ENCODE data around the gene LILRA5. TPM values are rescaled to one million over a fixed set of nuclear protein-coding genes. Genes with fewer than 3 reads are reported as not detected.
"Not testable (repeated sequence)": the region's sequence is repeated elsewhere in the genome, so short reads cannot be mapped to it uniquely, and the experiment has no call there.

The LILRA5 gene
- total RNA-seq, 1 donor from 2014 or later, result not detected

- H3K4me3 ChIP-seq (ENCODE audit: low read depth, low read length), result no peak overlapping the region
- DNase-seq (ENCODE audit: low read depth), result no peak
- no peak for TF ChIP-seq CTCF (conservative IDR thresholded peaks at IDR 0.05; ENCODE audit: low read depth, low read length)
These were observed 13.5 kb downstream of the LILRA5 start for GRCh38 chr19:54299515-54299914.

GRCh38 chr19:54299126-54299498 lies 13.9 kb downstream of the LILRA5 start:
- no peak overlapping the region for H3K4me3 ChIP-seq (ENCODE audit: low read depth, low read length)
- no peak for TF ChIP-seq CTCF (conservative IDR thresholded peaks at IDR 0.05; ENCODE audit: low read depth, low read length)

GRCh38 chr19:54298357-54299125 lies 14.4 kb downstream of the LILRA5 start:
- no peak for DNase-seq (ENCODE audit: low read depth)
- H3K4me3 ChIP-seq (ENCODE audit: low read depth, low read length), result no peak overlapping the region
- TF ChIP-seq CTCF (conservative IDR thresholded peaks at IDR 0.05; ENCODE audit: low read depth, low read length), result no peak

More at GRCh38 chr19:54299126-54299498, 13.9 kb downstream of the LILRA5 start:
- no peak for DNase-seq (ENCODE audit: low read depth)

- no peak overlapping the region for H3K4me3 ChIP-seq (ENCODE audit: low read depth, low read length)
- TF ChIP-seq CTCF (conservative IDR thresholded peaks at IDR 0.05; ENCODE audit: low read depth, low read length), result no peak
- DNase-seq (ENCODE audit: low read depth), result no peak
These were observed 15.1 kb downstream of the LILRA5 start for GRCh38 chr19:54297759-54298305.

- H3K4me3 ChIP-seq (ENCODE audit: low read depth, low read length), result no peak overlapping the region
- DNase-seq (ENCODE audit: low read depth), result no peak
- TF ChIP-seq CTCF (conservative IDR thresholded peaks at IDR 0.05; ENCODE audit: low read depth, low read length), result no peak
These were observed 18.4 kb downstream of the LILRA5 start for GRCh38 chr19:54294539-54294938.

DNA sequence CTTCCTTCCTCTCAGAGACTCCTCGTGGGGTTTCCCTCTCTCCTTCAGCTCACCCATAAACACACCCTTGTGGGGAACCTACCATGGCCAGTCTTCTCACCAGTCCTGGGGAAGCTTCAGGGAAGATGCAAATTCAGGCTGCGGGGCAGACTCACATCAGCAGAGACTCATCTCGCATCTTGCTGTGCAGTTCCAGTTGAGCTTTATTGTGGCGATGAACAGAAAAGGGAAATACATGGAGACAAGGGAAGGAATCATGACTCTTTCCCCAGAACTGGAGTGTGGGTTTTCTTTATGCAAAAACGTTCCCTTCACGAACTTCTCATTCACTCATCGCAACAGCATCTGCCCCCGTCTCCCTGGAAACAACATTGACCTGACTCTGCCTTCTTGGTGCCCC lies 23.8 kb downstream of the LILRA5 start:
- DNase-seq (ENCODE audit: low read depth); H3K4me3 ChIP-seq (ENCODE audit: low read depth, low read length): not testable (repeated sequence)

DNA sequence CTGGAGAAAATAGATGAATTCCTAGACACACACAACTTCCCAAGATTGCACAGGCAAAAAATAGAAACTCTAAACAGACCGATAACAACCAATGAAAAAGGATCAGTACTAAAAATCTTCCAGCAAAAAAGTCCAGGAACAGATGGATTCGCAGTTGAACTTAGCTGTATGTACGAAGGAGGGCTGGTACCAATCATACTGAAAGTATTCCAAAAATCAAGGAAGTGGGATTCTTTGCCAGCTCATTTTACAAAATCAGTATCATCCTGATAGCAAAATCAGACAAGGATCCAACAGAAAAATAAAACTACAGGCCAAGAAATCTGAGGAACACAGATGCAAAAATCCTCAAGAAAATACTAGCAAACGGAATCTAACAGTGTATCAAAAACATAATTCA lies 25.5 kb downstream of the LILRA5 start:
- no peak overlapping the region for H3K4me3 ChIP-seq (ENCODE audit: low read depth, low read length)
- no peak for TF ChIP-seq CTCF (conservative IDR thresholded peaks at IDR 0.05; ENCODE audit: low read depth, low read length)
- DNase-seq (ENCODE audit: low read depth), result no peak

DNA sequence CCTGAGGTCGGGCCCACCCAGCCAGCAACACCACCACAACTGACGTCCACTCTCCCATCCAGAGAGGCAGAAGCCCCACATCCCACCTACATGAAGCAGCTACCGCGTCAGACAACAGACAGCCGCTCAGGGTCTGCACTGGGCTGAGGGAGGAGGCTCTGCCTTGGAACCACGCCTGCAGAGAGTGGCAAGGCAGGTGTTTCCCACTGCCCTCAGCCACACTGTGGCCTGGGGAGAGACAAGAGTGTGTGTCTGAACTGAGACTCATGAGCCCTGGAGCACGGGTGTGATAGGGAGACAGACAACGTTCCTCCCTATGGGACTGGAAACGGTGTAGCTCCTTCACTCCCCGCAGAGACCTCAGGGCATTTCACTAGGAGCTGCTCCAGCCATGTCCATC lies 26.7 kb downstream of the LILRA5 start:
- not testable (repeated sequence) for DNase-seq (ENCODE audit: low read depth); H3K4me3 ChIP-seq (ENCODE audit: low read depth, low read length)

GRCh38 chr19:54285427-54286056 lies 27.4 kb downstream of the LILRA5 start:
- not testable (repeated sequence) for H3K4me3 ChIP-seq (ENCODE audit: low read depth, low read length); DNase-seq (ENCODE audit: low read depth)
